Ramos (cell line): Measurements from ENCODE around the gene TAL1.
"Not testable (repeated sequence)": the region's sequence is repeated elsewhere in the genome, so short reads cannot be mapped to it uniquely, and the experiment has no call there.

Source experiments
- in situ Hi-C: fragments of 300-500 bp; cut with MboI; formaldehyde crosslinking; loops from one replicate; pipeline ENCODE4 v1.14.3; 2022; ENCODE audit warnings: low sequenced_read_pairs; ENCODE audit not compliant: unreplicated experiment

Gene TAL1

DNA sequence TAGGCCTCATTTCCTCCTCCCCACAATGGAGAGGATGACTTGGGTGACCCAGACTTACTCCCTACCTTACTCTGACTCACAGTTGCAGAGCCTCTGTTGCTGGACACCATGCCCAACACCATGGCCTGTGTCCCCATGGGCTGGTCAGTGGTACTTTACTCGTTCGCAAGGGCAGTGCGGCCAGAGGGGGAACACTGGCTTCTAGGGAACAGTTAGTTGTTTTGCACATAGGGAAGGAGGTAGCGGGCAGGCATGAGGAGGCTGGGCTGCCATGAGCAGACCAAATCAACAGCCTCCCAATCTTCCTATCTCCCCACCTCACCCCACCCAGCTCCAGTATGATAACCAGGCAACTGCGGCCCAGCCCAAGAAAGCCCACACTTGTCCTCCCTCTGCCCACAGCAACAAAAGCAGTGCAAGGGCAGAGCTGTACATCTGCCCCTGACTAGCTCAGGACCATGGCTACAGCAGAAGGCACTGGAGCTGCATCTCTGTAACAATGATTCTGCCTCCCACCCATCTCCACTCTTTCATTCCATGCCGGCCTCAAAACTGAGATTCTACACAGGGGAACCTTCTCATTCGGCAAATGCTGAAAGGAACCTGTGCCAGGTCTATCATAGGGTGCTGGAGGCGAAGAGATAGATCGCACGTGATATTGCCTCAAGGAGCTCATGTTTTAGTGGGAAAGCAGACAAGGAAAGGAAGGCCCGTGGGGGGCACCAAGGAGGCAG lies 18.6 kb downstream of the TAL1 start:
- in situ Hi-C loops: no loop called here

GRCh38 chr1:47212636-47213229 lies 19.3 kb downstream of the TAL1 start:
- in situ Hi-C loops: no loop called here

DNA sequence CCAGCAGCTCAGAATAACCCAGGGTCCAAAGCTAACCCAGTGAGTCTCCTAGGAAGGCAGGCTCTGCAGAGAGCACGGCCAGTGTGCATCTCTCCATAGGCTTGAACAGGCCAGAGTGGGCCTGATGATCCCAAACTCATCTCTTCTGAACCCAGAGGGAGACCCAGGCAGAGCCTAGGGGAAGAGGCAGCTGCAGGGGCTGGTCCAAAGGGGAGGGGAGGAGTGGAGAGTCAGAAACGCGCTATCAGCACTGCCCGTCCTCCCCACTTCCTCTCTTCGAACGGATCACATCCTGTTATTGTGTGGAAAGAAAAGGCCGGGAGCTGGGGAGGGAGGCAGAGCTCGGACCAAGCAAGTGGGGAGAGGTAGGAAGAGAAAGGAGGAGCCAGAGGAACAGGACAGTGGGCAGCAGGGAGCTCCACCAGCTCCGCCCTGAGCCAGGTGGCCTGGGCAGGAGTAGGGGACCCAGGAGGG lies 20.2 kb downstream of the TAL1 start:
- in situ Hi-C loops: no loop called here

DNA sequence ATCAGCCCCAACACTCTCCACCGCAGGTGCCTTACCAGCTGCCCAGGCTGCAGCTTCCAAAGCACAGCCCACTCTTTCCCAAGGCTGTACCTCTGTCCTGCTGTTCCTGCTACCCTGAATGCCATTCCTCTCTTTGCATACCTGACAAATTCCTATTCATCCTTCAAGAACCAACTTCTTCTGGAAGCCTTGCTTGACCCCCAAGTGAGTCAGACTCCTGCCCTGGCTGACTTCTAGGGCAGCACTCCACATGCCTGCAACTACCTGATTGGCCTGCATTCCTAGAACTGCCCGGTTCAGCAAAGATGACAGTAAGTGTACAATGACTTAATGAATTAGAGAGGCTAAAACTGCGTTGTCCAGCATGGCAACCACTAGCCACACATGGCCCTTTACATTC lies 21.4 kb downstream of the TAL1 start:
- in situ Hi-C loops: no loop called here

- in situ Hi-C loops: no loop called here
Measured at GRCh38 chr1:47209725-47210325, 22.2 kb downstream of the TAL1 start.

GRCh38 chr1:47209091-47209490 lies 22.9 kb downstream of the TAL1 start:
- in situ Hi-C loops: no loop called here

- in situ Hi-C loops: no loop called here
Measured at GRCh38 chr1:47208374-47208850, 23.6 kb downstream of the TAL1 start.

DNA sequence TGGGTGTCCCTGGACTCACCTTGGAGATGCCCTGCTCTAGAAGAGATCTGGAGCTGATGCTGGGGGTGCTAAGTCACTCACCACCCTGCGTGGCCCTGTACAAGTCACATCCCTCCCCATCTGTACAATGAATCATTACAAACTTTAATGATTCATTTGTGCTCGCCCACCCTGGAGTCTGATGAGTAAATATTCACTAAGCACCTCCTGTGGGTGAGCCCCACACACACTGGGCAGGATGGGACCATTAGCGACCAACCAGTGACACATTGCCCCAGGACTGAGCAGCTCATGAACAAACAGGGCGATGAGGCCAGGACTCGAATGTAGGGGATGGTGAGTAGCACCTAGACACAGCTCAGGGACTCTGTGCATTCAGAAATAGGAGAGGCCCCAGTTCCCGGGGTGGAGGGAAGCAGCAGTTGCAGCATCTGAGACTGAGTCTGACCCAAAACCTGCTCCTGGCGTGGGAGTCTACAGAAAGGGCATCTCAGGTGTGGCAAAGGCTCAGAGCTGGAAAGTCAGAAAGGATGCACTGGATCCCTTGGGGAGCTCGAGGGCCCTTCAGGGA lies 24.1 kb downstream of the TAL1 start:
- in situ Hi-C loops: no loop called here

DNA sequence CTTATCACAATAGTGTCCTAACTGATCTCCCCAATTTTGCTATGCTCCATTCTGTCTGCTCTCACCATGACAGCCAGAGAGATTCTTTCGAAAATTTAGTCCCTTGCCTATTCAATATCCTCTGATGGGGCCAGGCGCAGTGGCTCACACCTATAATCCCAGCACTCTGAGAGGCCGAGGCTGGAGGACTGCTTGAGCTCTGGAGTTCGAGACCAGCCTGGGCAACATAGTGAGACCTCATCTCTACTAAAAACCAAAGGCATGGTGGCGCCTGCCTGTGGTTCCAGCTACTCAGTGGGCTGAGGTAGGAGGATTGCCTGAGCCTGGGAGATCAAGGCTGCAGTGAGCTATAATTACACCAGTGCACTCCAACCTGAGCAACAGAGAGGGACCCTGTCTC lies 26.1 kb downstream of the TAL1 start:
- in situ Hi-C loops: no loop called here

GRCh38 chr1:47203504-47203903 lies 28.5 kb downstream of the TAL1 start:
- in situ Hi-C loops: not testable (repeated sequence)

DNA sequence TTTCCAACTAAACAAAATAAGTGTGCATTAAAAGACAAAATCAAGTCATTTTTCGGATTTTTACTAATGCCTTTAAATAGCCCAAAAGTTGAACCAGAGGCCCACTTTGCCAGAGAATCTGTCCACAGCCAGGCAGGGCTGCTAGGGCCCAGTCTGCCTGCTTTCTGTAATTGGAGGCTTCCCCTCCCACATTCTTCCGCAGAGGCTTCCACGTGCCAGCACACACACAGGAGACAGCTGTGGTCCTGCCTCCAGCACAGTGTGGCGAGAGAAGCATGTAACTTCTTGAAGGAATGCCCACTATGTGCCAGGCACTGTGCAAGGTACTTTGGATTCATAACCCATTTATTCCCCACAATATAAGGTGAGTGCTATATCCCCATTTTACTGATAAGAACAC lies 30.8 kb downstream of the TAL1 start:
- in situ Hi-C loops: no loop called here

GRCh38 chr1:47198214-47198613 lies 33.8 kb downstream of the TAL1 start:
- in situ Hi-C loops: loop anchor here (25.0 kb wide), 1 partner anchor 514 kb away; no protein-coding TSS in a partner anchor

DNA sequence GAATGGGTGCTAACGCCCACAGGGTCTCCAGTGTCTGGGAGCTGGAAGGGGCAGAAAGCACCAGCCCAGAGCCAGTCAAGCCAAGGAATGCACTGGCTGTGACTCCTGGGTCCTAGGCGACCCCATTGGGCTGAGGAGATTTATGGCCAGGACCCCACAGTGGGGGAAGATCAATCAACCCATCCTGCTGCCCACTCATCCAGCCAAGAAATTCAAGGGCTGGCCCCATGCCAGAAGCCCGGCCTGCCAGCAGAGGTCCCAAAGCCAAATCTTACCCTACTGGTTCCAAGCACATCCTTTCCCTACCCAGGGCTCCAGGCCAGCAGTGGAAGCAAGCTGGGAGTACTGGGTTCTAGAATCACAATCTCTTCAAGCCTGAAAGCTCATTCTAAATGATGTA lies 35.4 kb downstream of the TAL1 start:
- in situ Hi-C loops: loop anchor here (25.0 kb wide), 1 partner anchor 516 kb away; no protein-coding TSS in a partner anchor

DNA sequence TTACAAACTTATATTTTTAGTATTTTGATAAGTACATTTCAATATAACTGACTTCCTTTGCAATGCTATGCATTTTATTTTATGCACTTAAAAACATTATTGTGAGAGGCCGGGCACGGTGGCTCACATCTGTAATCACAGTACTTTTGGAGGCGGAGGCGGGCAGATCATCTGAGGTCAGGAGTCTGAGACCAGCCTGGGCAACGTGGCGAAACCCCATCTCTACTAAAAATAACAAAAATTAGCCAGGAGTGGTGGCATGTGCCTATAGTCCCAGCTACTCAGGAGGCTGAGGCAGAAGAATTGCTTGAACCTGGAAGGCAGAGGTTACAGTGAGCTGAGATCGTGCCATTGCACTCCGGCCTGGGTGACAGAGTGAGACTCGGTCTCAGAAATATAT lies 36.0 kb downstream of the TAL1 start:
- in situ Hi-C loops: loop anchor here (25.0 kb wide), 1 partner anchor 516 kb away; no protein-coding TSS in a partner anchor

GRCh38 chr1:47194311-47194710 lies 37.7 kb downstream of the TAL1 start:
- in situ Hi-C loops: loop anchor here (25.0 kb wide), 1 partner anchor 518 kb away; no protein-coding TSS in a partner anchor

- in situ Hi-C loops: loop anchor here (25.0 kb wide), 1 partner anchor 519 kb away; no protein-coding TSS in a partner anchor
Measured at GRCh38 chr1:47193496-47193895, 38.5 kb downstream of the TAL1 start.

GRCh38 chr1:47192458-47193384 lies 39.3 kb downstream of the TAL1 start:
- in situ Hi-C loops: loop anchor here (25.0 kb wide), 1 partner anchor 520 kb away; no protein-coding TSS in a partner anchor

- in situ Hi-C loops: loop anchor here (25.0 kb wide), 1 partner anchor 520 kb away; no protein-coding TSS in a partner anchor
Measured at GRCh38 chr1:47191940-47192457, 40.0 kb downstream of the TAL1 start.

DNA sequence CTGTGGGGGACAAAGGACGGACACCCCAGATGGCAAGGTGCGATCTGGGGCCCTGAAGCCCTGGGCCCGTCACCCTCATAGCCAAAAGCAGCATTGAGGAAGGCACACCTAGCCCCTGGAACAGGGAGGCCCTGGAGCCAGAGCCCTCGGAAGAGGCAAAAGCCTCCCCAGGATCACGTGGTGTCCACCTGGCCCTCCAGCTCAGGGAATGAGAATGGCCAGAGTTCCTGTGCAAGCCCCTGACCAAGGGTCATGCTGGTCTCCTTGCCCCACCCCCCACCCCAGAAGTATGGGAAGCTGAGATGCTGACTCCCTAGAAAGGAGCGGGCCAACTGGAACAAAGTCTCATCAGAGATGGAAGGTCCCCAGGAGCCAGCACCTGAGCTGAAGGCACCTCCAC lies 41.2 kb downstream of the TAL1 start:
- in situ Hi-C loops: loop anchor here (25.0 kb wide), 1 partner anchor 521 kb away; no protein-coding TSS in a partner anchor
